Lower lobe of right lung (tissue), 2 donors: Measurements from ENCODE around the gene MAP3K13. TPM values are rescaled to one million over a fixed set of nuclear protein-coding genes. Genes with fewer than 3 reads are reported as not detected.
A peak's percentile ranks its signal among the peaks of the same experiment; 100 is the strongest.

Source experiments
- ATAC-seq, 2 donors: fragments of 200-7000 bp; cut with Tn5 transposase; one replicate each; pipeline ENCODE4 v1.9.1; 2020 to 2022; ENCODE audit warnings: mild to moderate bottlenecking in 2 of 2, moderate library complexity in 2 of 2
- DNase-seq: peaks from one replicate; pipeline ENCODE4 v3.0.0-alpha.2; 2020
- H3K27ac ChIP-seq: fragments of 200-600 bp; one replicate; pipeline ENCODE4 v1.8.0; 2022
- H3K27me3 ChIP-seq: fragments of 200-600 bp; one replicate; pipeline ENCODE4 v1.8.0; 2022; ENCODE audit warnings: low read depth
- H3K36me3 ChIP-seq: fragments of 200-600 bp; one replicate; pipeline ENCODE4 v1.8.0; 2022; ENCODE audit warnings: mild to moderate bottlenecking
- H3K4me1 ChIP-seq: fragments of 200-600 bp; one replicate; pipeline ENCODE4 v1.8.0; 2022
- H3K4me3 ChIP-seq: fragments of 200-600 bp; one replicate; pipeline ENCODE4 v1.8.0; 2022; ENCODE audit warnings: mild to moderate bottlenecking
- H3K9me3 ChIP-seq: fragments of 200-600 bp; one replicate; pipeline ENCODE4 v1.8.0; 2022
- intact Hi-C: fragments of 100-400 bp; cut with DNase I; formaldehyde crosslinking; loops from one replicate; pipeline ENCODE4 v1.11.0; 2022
- total RNA-seq: library from RNA; stranded (reverse); fragmentation: NEBNext Ultra II Directional; extraction: Animal tissue kit (Norgen Biotek cat#: 25700); gene quantifications from one replicate; pipeline ENCODE4 v1.2.1, GENCODE V29; 2021
- TF ChIP-seq, protein P1 (sequence below): fragments of 200-600 bp; IDR thresholded peaks from one replicate; pipeline ENCODE4 v1.8.0; 2022; ENCODE audit warnings: antibody characterized with exemption, mild to moderate bottlenecking
- donor health status: DM: no; HTN: yes; CAD: no; lungs with severe emphysema.

Gene MAP3K13
- total RNA-seq, 1 donor from 2014 or later = 35.4 TPM

GRCh38 chr3:185517387-185518130 is 154.6 kb downstream of the MAP3K13 start:
- TF ChIP-seq, protein P1, sequence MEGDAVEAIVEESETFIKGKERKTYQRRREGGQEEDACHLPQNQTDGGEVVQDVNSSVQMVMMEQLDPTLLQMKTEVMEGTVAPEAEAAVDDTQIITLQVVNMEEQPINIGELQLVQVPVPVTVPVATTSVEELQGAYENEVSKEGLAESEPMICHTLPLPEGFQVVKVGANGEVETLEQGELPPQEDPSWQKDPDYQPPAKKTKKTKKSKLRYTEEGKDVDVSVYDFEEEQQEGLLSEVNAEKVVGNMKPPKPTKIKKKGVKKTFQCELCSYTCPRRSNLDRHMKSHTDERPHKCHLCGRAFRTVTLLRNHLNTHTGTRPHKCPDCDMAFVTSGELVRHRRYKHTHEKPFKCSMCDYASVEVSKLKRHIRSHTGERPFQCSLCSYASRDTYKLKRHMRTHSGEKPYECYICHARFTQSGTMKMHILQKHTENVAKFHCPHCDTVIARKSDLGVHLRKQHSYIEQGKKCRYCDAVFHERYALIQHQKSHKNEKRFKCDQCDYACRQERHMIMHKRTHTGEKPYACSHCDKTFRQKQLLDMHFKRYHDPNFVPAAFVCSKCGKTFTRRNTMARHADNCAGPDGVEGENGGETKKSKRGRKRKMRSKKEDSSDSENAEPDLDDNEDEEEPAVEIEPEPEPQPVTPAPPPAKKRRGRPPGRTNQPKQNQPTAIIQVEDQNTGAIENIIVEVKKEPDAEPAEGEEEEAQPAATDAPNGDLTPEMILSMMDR = no peak
- H3K4me1 ChIP-seq = no peaks in the 10 kb centered on the region

DNA sequence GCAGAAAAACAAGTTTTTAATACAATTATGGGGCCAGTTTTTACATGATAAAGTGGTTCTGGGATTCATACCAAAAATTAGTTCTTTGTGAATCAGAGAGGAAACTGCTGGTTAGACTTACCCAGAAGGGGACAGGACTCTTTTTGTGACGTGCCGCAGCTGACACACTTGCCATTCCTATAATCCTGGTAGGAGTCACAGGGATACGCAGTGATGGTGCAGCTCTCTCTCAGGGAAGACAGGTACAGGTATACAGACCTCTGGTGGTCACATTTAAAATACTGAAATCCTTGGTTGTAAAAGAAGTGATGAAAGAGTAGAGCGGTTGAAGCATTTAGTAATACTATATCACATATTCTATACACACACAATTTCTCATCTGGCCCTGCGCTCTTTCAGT is 156.1 kb downstream of the MAP3K13 start:
- intact Hi-C loops = no loop called here
- TF ChIP-seq, protein P1 = no peak
- no peaks in the 10 kb centered on the region for H3K27me3 ChIP-seq

More at GRCh38 chr3:185517387-185518130, 154.6 kb downstream of the MAP3K13 start:
- Histone ChIP-seq H3K9me3 (no peaks in the 10 kb centered on the region), H3K27ac (no peak overlapping the region), H3K27me3 (no peaks in the 10 kb centered on the region), H3K4me3 (no peak overlapping the region), H3K36me3 (peaks cover 30% of the 10 kb centered on the region)
- DNase-seq = no peak
- ATAC-seq = no peak
- intact Hi-C loops = no loop called here

GRCh38 chr3:185521349-185522138 is 158.6 kb downstream of the MAP3K13 start:
- no peaks in the 10 kb centered on the region for H3K27me3 ChIP-seq
- H3K4me1 ChIP-seq = no peaks in the 10 kb centered on the region
- H3K36me3 ChIP-seq = peaks cover 30% of the 10 kb centered on the region
- intact Hi-C loops = no loop called here
- no peaks in the 10 kb centered on the region for H3K9me3 ChIP-seq
- H3K27ac ChIP-seq = no peak overlapping the region
- H3K4me3 ChIP-seq = no peak overlapping the region
- TF ChIP-seq, protein P1 = no peak
- DNase-seq (no peak), ATAC-seq (peak in 1 of 2 donors; percentile 64)

More for the DNA sequence above, 156.1 kb downstream of the MAP3K13 start:
- no peak overlapping the region for H3K4me3 ChIP-seq
- no peak overlapping the region for H3K27ac ChIP-seq
- H3K4me1 ChIP-seq = no peaks in the 10 kb centered on the region
- DNase-seq (no peak), ATAC-seq (no peak)
- H3K36me3 ChIP-seq = peaks cover 30% of the 10 kb centered on the region
- no peaks in the 10 kb centered on the region for H3K9me3 ChIP-seq

- intact Hi-C loops = no loop called here
- Histone ChIP-seq H3K27me3 (peaks cover 4% of the 10 kb centered on the region), H3K9me3 (no peaks in the 10 kb centered on the region), H3K27ac (no peak overlapping the region), H3K4me1 (no peaks in the 10 kb centered on the region), H3K36me3 (peaks cover 26% of the 10 kb centered on the region), H3K4me3 (no peak overlapping the region)
- TF ChIP-seq, protein P1 = no peak
- DNase-seq (no peak), ATAC-seq (no peak)
Measured at GRCh38 chr3:185526349-185526951, 163.5 kb downstream of the MAP3K13 start.

GRCh38 chr3:185527364-185527763 is 164.4 kb downstream of the MAP3K13 start:
- ATAC-seq = peak in 1 of 2 donors; percentile 27
- Histone ChIP-seq H3K27me3 (peaks cover 4% of the 10 kb centered on the region), H3K27ac (no peak overlapping the region), H3K4me3 (no peak overlapping the region), H3K4me1 (no peaks in the 10 kb centered on the region), H3K9me3 (no peaks in the 10 kb centered on the region), H3K36me3 (peaks cover 26% of the 10 kb centered on the region)
- intact Hi-C loops = no loop called here
- DNase-seq = no peak
- TF ChIP-seq, protein P1 = no peak
